Astrocyte of the cerebellum (primary cell): ENCODE measurements around the gene TCERG1L.

Source experiments
- DNase-seq: peaks from one replicate; pipeline ENCODE4 v3.0.0-alpha.2; 2011; ENCODE audit warnings: low read depth
- H3K4me3 ChIP-seq: 2 replicates; pipeline ENCODE4 v1.5.1; 2011; ENCODE audit warnings: mild to moderate bottlenecking, low read depth, low read length, moderate library complexity
- CTCF ChIP-seq: IDR thresholded peaks from 2 replicates; pipeline ENCODE4 v1.5.1; 2012; ENCODE audit warnings: low read length, low read depth, moderate library complexity, mild to moderate bottlenecking; ENCODE audit errors: missing control alignments
- in situ Hi-C: cut with HindIII; loops from 2 replicates; pipeline ENCODE4 v1.10.0; 2017; ENCODE audit warnings: low sequenced_read_pairs

Gene TCERG1L

GRCh38 chr10:131230166-131230565, 81.4 kb downstream of the TCERG1L start:
- no peak for TF ChIP-seq CTCF
- in situ Hi-C loops, result no loop called here
- no peak overlapping the region for H3K4me3 ChIP-seq
- DNase-seq, result no peak

DNA sequence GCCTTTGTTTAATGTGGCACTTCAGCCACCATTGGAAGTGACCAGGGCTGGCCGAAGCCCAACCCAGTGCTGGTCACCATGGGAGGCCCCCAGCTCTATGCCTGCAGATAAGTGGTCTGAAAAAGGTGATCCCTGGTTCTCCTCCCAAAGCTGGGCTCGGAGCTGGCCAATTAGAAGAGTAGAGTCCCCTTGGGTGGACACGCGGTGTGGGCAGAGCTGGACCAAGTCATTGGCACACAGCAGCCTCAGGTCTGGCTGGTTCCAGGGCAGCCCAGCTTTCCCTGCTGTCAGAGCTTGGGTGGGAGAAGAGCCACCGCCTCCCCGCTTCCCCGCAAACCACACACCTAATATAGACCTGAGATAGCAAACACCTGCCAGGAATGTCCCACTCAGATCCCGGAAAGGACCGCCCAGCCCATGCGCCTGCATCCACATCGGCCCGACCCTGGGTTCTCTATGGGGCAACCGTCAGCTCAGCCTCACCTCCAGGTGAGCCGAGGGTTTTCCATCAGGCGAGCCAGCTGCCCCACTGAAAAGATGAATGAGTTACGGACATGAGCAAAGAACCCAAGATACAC, 84.3 kb downstream of the TCERG1L start:
- no peak overlapping the region for H3K4me3 ChIP-seq
- TF ChIP-seq CTCF, result no peak
- in situ Hi-C loops, result no loop called here
- no peak for DNase-seq

- H3K4me3 ChIP-seq, result no peak overlapping the region
- no peak for DNase-seq
- TF ChIP-seq CTCF, result no peak
- in situ Hi-C loops, result no loop called here
Observed at GRCh38 chr10:131226446-131227162, 84.9 kb downstream of the TCERG1L start.

GRCh38 chr10:131224106-131224505, 87.4 kb downstream of the TCERG1L start:
- DNase-seq, result no peak
- in situ Hi-C loops, result no loop called here
- no peak overlapping the region for H3K4me3 ChIP-seq
- TF ChIP-seq CTCF, result no peak

DNA sequence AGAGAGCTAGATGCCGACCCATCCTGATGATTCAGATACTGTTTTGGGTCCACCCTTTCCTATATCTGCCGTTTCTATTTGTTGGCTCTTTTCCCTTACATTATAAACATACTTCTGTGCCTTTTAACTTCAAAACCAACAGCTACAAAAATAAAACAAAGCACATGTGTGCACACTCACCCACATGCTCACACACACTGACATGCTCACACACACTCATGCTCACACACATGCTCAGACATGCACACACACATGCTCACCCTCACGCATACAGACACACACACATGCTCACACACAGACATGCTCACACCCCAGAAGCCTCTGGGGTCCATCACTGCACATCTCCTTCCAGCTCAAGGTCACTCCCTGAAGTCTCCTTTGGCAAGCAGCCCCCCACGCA, 88.1 kb downstream of the TCERG1L start:
- in situ Hi-C loops, result no loop called here
- H3K4me3 ChIP-seq, result no peak overlapping the region
- no peak for TF ChIP-seq CTCF
- no peak for DNase-seq

DNA sequence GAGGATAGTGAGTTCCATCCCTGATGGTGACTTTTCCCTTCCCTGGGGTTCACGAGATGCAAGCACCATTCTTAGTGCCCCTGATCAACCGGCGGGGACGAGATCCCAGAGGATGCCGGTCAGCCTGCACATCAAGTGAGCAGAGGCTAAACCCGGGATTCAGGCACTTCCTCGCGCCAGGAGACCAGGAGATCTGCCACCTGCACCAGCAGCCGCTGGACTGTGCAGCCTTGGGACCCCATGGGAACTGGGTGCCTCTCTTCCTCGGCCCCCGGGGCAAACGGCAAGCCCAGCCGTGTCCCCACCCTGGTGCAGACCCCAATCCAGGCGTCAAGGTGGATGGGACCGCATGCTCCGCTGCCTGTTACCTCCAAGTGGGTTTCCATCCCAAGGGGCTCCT, 88.5 kb downstream of the TCERG1L start:
- TF ChIP-seq CTCF, result no peak
- H3K4me3 ChIP-seq, result no peak overlapping the region
- in situ Hi-C loops, result no loop called here
- no peak for DNase-seq
